Large intestine (tissue), 3 donors: ENCODE measurements around the gene CD80. TPM values are rescaled to one million over a fixed set of nuclear protein-coding genes. Genes with fewer than 3 reads are reported as not detected.

Experiments
- DNase-seq, 2 donors: peaks; one replicate each; pipeline versions ENCODE4 v3.0.0 to v3.0.0-alpha.2; 2013
- H3K27ac ChIP-seq: one replicate; pipeline ENCODE4 v1.5.1; 2013; ENCODE audit warnings: low read length
- H3K27me3 ChIP-seq: 2 replicates; pipeline ENCODE4 v1.6.1; 2013; ENCODE audit warnings: low read length; ENCODE audit not compliant: control insufficient read depth, insufficient read depth
- H3K36me3 ChIP-seq: 2 replicates; pipeline ENCODE4 v1.6.1; 2013; ENCODE audit warnings: low read length; ENCODE audit not compliant: control insufficient read depth, insufficient read depth
- H3K4me1 ChIP-seq: one replicate; pipeline ENCODE4 v1.6.1; 2013; ENCODE audit warnings: low read length; ENCODE audit not compliant: control insufficient read depth, insufficient read depth
- H3K4me3 ChIP-seq: one replicate; pipeline ENCODE4 v1.5.1; 2013; ENCODE audit warnings: low read length
- H3K9me3 ChIP-seq: one replicate; pipeline ENCODE4 v1.6.1; 2013; ENCODE audit warnings: mild to moderate bottlenecking, low read depth, low read length, moderate library complexity; ENCODE audit not compliant: control insufficient read depth
- WGBS: methylation state at CpG from one replicate; pipeline ENCODE4 v1.1.5; 2013; ENCODE audit warnings: low lambda C conversion rate; ENCODE audit not compliant: insufficient coverage; 5-methylcytosine and 5-hydroxymethylcytosine counted together
- polyA plus RNA-seq: library from polyadenylated mRNA; unstranded; fragments of 120-200 nt; gene quantifications from one replicate; pipeline ENCODE4 v1.2.1, GENCODE V29; 2013

Gene CD80
- polyA plus RNA-seq, 1 donor = 0.45 TPM

- Histone ChIP-seq H3K4me3 (no peak overlapping the region), H3K27ac (no peak overlapping the region), H3K27me3 (no peaks in the 10 kb centered on the region), H3K9me3 (no peaks in the 10 kb centered on the region), H3K36me3 (peaks cover 15% of the 10 kb centered on the region), H3K4me1 (peaks cover 6% of the 10 kb centered on the region)
- DNase-seq = no peak
- no CpG with 5 or more reads among the region's 4 CpGs for WGBS
Observed at GRCh38 chr3:119500265-119500664, 59.1 kb downstream of the CD80 start.

GRCh38 chr3:119498186-119499011 is 61.0 kb downstream of the CD80 start, which contains the start of gene TIMMDC1:
TSS of gene TIMMDC1 (plus strand) at chr3:119498547. CDS start at chr3:119498734, 187 bp downstream.
- WGBS = no CpG with 5 or more reads among the region's 58 CpGs
- peak within 1 kb of the TSS; percentile 94 for H3K27ac ChIP-seq
- H3K27me3 ChIP-seq = no peaks in the 10 kb centered on the region
- H3K4me3 ChIP-seq = peak within 1 kb of the TSS; percentile 79
- H3K36me3 ChIP-seq = peaks cover 6% of the 10 kb centered on the region
- DNase-seq = peak; percentile 97 to 99
- no peaks in the 10 kb centered on the region for H3K9me3 ChIP-seq
- H3K4me1 ChIP-seq = peaks cover 6% of the 10 kb centered on the region

- Histone ChIP-seq H3K4me1 (peaks cover 6% of the 10 kb centered on the region), H3K4me3 (peak overlapping the region; percentile 79), H3K9me3 (no peaks in the 10 kb centered on the region), H3K36me3 (peaks cover 4% of the 10 kb centered on the region), H3K27me3 (no peaks in the 10 kb centered on the region), H3K27ac (peak overlapping the region; percentile 94)
- DNase-seq = peak; percentile 15 to 59
- WGBS = no CpG with 5 or more reads among the region's 8 CpGs
Observed at GRCh38 chr3:119497820-119498185, 61.6 kb downstream of the CD80 start.

GRCh38 chr3:119494597-119494996 is 64.8 kb downstream of the CD80 start:
- Histone ChIP-seq H3K27me3 (no peaks in the 10 kb centered on the region), H3K9me3 (no peaks in the 10 kb centered on the region), H3K27ac (no peak overlapping the region), H3K4me1 (peaks cover 6% of the 10 kb centered on the region), H3K36me3 (peaks cover 14% of the 10 kb centered on the region), H3K4me3 (no peak overlapping the region)
- WGBS = 90% methylated on average over 2 of the region's 2 CpGs
- DNase-seq = no peak

- Histone ChIP-seq H3K9me3 (no peaks in the 10 kb centered on the region), H3K36me3 (peaks cover 30% of the 10 kb centered on the region), H3K27me3 (no peaks in the 10 kb centered on the region), H3K27ac (no peak overlapping the region), H3K4me3 (no peak overlapping the region), H3K4me1 (no peaks in the 10 kb centered on the region)
- no peak for DNase-seq
- WGBS = no CpG with 5 or more reads among the region's 3 CpGs
Observed at GRCh38 chr3:119492810-119493209, 66.6 kb downstream of the CD80 start.

GRCh38 chr3:119492128-119492527 is 67.3 kb downstream of the CD80 start:
- peaks cover 33% of the 10 kb centered on the region for H3K36me3 ChIP-seq
- H3K4me1 ChIP-seq = no peaks in the 10 kb centered on the region
- WGBS = no CpG with 5 or more reads among the region's 2 CpGs
- no peaks in the 10 kb centered on the region for H3K27me3 ChIP-seq
- no peak for DNase-seq
- H3K9me3 ChIP-seq = no peaks in the 10 kb centered on the region
- no peak overlapping the region for H3K4me3 ChIP-seq
- no peak overlapping the region for H3K27ac ChIP-seq

GRCh38 chr3:119490153-119490552 is 69.3 kb downstream of the CD80 start:
- no peak overlapping the region for H3K4me3 ChIP-seq
- H3K36me3 ChIP-seq = peaks cover 48% of the 10 kb centered on the region
- WGBS = 100% methylated on average over 1 of the region's 2 CpGs

GRCh38 chr3:119485563-119485962 is 73.9 kb downstream of the CD80 start:
- Histone ChIP-seq H3K36me3 (peaks cover 51% of the 10 kb centered on the region), H3K9me3 (no peaks in the 10 kb centered on the region), H3K4me1 (no peaks in the 10 kb centered on the region), H3K27ac (no peak overlapping the region), H3K27me3 (no peaks in the 10 kb centered on the region), H3K4me3 (no peak overlapping the region)
- no peak for DNase-seq
- WGBS = no CpG with 5 or more reads among the region's 2 CpGs

More at GRCh38 chr3:119490153-119490552, 69.3 kb downstream of the CD80 start:
- no peaks in the 10 kb centered on the region for H3K27me3 ChIP-seq
- H3K4me1 ChIP-seq = no peaks in the 10 kb centered on the region
- H3K9me3 ChIP-seq = no peaks in the 10 kb centered on the region
- H3K27ac ChIP-seq = no peak overlapping the region
- DNase-seq = no peak

GRCh38 chr3:119483101-119483500 is 76.3 kb downstream of the CD80 start:
- no peaks in the 10 kb centered on the region for H3K9me3 ChIP-seq
- no peak overlapping the region for H3K27ac ChIP-seq
- H3K4me3 ChIP-seq = no peak overlapping the region
- peaks cover 39% of the 10 kb centered on the region for H3K36me3 ChIP-seq
- whole genome bisulfite sequencing = no CpG with 5 or more reads among the region's 1 CpG
- DNase-seq = no peak
- no peaks in the 10 kb centered on the region for H3K27me3 ChIP-seq
- H3K4me1 ChIP-seq = no peaks in the 10 kb centered on the region

- Histone ChIP-seq H3K4me1 (no peaks in the 10 kb centered on the region), H3K36me3 (peaks cover 36% of the 10 kb centered on the region), H3K27me3 (no peaks in the 10 kb centered on the region), H3K4me3 (no peak overlapping the region), H3K9me3 (no peaks in the 10 kb centered on the region), H3K27ac (no peak overlapping the region)
- no CpG with 5 or more reads among the region's 2 CpGs for WGBS
- no peak for DNase-seq
Observed at GRCh38 chr3:119481079-119481478, 78.3 kb downstream of the CD80 start.
